Ovary (tissue), 3 donors: ENCODE measurements around the gene FLNC.

ENCODE experiments used
- CTCF ChIP-seq, 3 donors: fragments of 450-650 bp in 2 of 3; fragments of 200-600 bp in 1 of 3; IDR thresholded peaks; one replicate each; pipeline versions ENCODE4 v1.5.1 to v1.8.0; 2016 to 2022; ENCODE audit warnings: antibody characterized with exemption in 3 of 3, mild to moderate bottlenecking in 1 of 3
- EP300 ChIP-seq: sonication (generic); formaldehyde crosslinking; IDR thresholded peaks from one replicate; pipeline ENCODE4 v1.6.1; 2017; ENCODE audit warnings: antibody characterized with exemption
- donor health status: DM: no; HTN: no; CAD: no.

GRCh38 chr7:128867842-128868623 is 37.8 kb downstream of the FLNC start:
- TF ChIP-seq CTCF (IDR thresholded peaks at IDR 0.05) (no peak), EP300 (no peak)
